SK-N-SH treated with all-trans-retinoic acid at 6 μM for 48 hours (cell line): ENCODE measurements around the gene NALF2.

Experiments
- ESRRG ChIP-seq: fragments of 250-450 bp; sonication (Bioruptor Pico); IDR thresholded peaks from 2 replicates; pipeline ENCODE4 v1.6.1; 2021; ENCODE audit warnings: mild to moderate bottlenecking
- PATZ1 ChIP-seq: fragments of 250-450 bp; sonication (Bioruptor Pico); IDR thresholded peaks from 2 replicates; pipeline ENCODE4 v1.8.0; 2020; ENCODE audit warnings: mild to moderate bottlenecking, moderate library complexity, borderline replicate concordance
- RARB ChIP-seq: fragments of 250-450 bp; sonication (Bioruptor Pico); IDR thresholded peaks from 2 replicates; pipeline ENCODE4 v1.8.0; 2021; ENCODE audit warnings: mild to moderate bottlenecking, moderate library complexity
- TCF4 ChIP-seq: fragments of 250-450 bp; sonication (Bioruptor Pico); IDR thresholded peaks from 2 replicates; pipeline ENCODE4 v1.8.0; 2021; ENCODE audit warnings: mild to moderate bottlenecking, moderate library complexity, borderline replicate concordance
- ZFP3 ChIP-seq: fragments of 250-450 bp; sonication (Bioruptor Pico); IDR thresholded peaks from 2 replicates; pipeline ENCODE4 v1.5.0; 2020; ENCODE audit warnings: mild to moderate bottlenecking, moderate library complexity
- ZFP30 ChIP-seq: fragments of 450-650 bp; formaldehyde crosslinking; IDR thresholded peaks from 2 replicates; pipeline ENCODE4 v1.5.0; 2022; ENCODE audit warnings: mild to moderate bottlenecking, moderate library complexity

- TF ChIP-seq TCF4 (no peak), ZFP30 (no peak), ESRRG (CRISPR knock-in tag) (no peak), PATZ1 (CRISPR knock-in tag) (no peak), ZFP3 (no peak), RARB (no peak)
Measured at GRCh38 chrX:69524781-69525363, 20.7 kb downstream of the NALF2 start.
